Smooth muscle cell (in vitro differentiated cells): ENCODE results near the gene RAE1. TPM values are rescaled to one million over a fixed set of nuclear protein-coding genes. Genes with fewer than 3 reads are reported as not detected.
"Not testable (repeated sequence)": the region's sequence is repeated elsewhere in the genome, so short reads cannot be mapped to it uniquely, and the experiment has no call there.

Source experiments
- DNase-seq: peaks from one replicate; lab custom pipeline; 2025; ENCODE audit not compliant: unreplicated experiment; lab: John Stamatoyannopoulos, UW
- H2AFZ ChIP-seq: fragments of 200-600 bp; sonication (generic); 2 replicates; pipeline ENCODE4 v1.6.0; 2016; ENCODE audit warnings: antibody characterized with exemption, low read depth, mild to moderate bottlenecking
- H3F3A ChIP-seq: fragments of 200-600 bp; sonication (generic); 2 replicates; pipeline ENCODE4 v1.6.0; 2017; ENCODE audit warnings: antibody characterized with exemption, low read depth
- H3K27ac ChIP-seq: fragments of 200-600 bp; sonication (generic); 2 replicates; pipeline ENCODE4 v1.5.1; 2016; ENCODE audit warnings: low read depth, mild to moderate bottlenecking
- H3K27me3 ChIP-seq: fragments of 200-600 bp; sonication (generic); 2 replicates; pipeline ENCODE4 v1.6.1; 2016; ENCODE audit warnings: low read depth, mild to moderate bottlenecking
- H3K36me3 ChIP-seq: fragments of 200-600 bp; sonication (generic); 2 replicates; pipeline ENCODE4 v1.5.1; 2016; ENCODE audit warnings: low read depth
- H3K4me1 ChIP-seq: fragments of 200-600 bp; sonication (generic); 2 replicates; pipeline ENCODE4 v1.5.1; 2016; ENCODE audit warnings: low read depth
- H3K4me2 ChIP-seq: fragments of 200-600 bp; sonication (generic); 2 replicates; pipeline ENCODE4 v1.6.0; 2016; ENCODE audit warnings: mild to moderate bottlenecking
- H3K4me3 ChIP-seq: fragments of 200-600 bp; sonication (generic); 2 replicates; pipeline ENCODE4 v1.5.1; 2016; ENCODE audit warnings: mild to moderate bottlenecking
- H3K79me2 ChIP-seq: fragments of 200-600 bp; sonication (generic); 2 replicates; pipeline ENCODE4 v1.6.0; 2016; ENCODE audit warnings: low read depth, mild to moderate bottlenecking
- H3K9ac ChIP-seq: fragments of 200-600 bp; sonication (generic); 2 replicates; pipeline ENCODE4 v1.6.0; 2016; ENCODE audit warnings: low read depth
- H3K9me3 ChIP-seq: fragments of 200-600 bp; sonication (generic); replicated peaks from 2 replicates; pipeline ENCODE4 v1.5.1; 2016; ENCODE audit warnings: low read depth
- H4K20me1 ChIP-seq: fragments of 200-600 bp; sonication (generic); 2 replicates; pipeline ENCODE4 v1.6.0; 2016; ENCODE audit warnings: low read depth
- CTCF ChIP-seq: fragments of 200-600 bp; sonication (generic); IDR thresholded peaks from 2 replicates; pipeline ENCODE4 v1.5.1; 2017; ENCODE audit warnings: borderline replicate concordance, mild to moderate bottlenecking, antibody characterized with exemption; ENCODE audit not compliant: insufficient read depth, poor library complexity, severe bottlenecking
- WGBS: methylation state at CpG from one replicate; pipeline ENCODE4 v1.1.7; 2016; ENCODE audit warnings: low lambda C conversion rate; 5-methylcytosine and 5-hydroxymethylcytosine counted together
- polyA plus RNA-seq: library from polyadenylated mRNA; unstranded; fragments of >200 nt; fragmentation: Nextera tagmentation; extraction: Ambion mirVana; gene quantifications from 2 replicates; pipeline ENCODE4 v1.2.1, GENCODE V29; 2016
- total RNA-seq: library from RNA; depleted of rRNA; stranded (reverse); fragments of >200 nt; gene quantifications from 2 replicates; pipeline ENCODE4 v1.2.3, GENCODE V29; 2014

Gene RAE1
- total and polyA plus RNA-seq, 2 experiments from 2014 or later, result 34.9 to 53.5 TPM

DNA sequence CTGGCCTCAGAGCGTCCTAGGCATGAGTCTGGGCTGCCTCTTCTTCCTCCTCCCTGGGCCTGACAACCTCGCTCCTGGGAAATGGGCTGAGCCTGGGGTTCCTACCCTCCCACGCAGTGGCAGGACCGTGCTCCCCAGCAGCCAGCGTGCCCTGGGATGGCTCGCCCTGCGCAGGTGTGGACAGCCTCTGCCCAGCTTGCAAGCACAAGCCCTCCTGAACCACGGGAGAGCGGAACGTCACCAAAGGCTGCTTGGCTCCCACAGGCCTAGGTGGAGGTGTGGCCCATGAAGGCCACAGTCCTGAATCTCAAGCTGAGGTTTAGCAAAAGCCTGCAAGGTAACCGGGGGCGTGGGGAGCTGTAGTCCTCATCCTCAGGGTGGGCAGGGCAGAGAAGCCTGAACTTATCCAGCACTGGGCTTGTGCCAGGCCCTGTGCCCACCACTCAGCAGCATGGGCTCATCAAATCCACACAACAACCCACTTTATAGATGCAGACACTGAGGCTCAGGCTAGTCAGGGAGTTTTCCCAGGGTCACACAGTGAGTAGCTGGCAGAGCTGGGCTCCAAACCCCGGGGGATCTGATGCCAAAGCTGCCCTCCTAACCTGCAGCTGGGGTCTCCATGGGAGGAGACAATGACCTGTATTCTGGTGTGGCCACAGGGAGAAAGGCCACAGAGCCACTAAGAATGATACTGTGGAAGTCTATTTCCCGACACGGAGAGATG, 65.4 kb downstream of the RAE1 start:
- Histone ChIP-seq H3K27me3 (no peaks in the 10 kb centered on the region), H3K9ac (no peak overlapping the region), H3K79me2 (no peaks in the 10 kb centered on the region), H4K20me1 (no peaks in the 10 kb centered on the region), H2AFZ (no peak overlapping the region), H3K4me2 (no peak overlapping the region), H3K4me1 (no peaks in the 10 kb centered on the region), H3K4me3 (no peak overlapping the region), H3K9me3 (no peaks in the 10 kb centered on the region), H3K36me3 (no peaks in the 10 kb centered on the region), H3K27ac (no peak overlapping the region), H3F3A (no peaks in the 10 kb centered on the region)
- WGBS, result 92% methylated on average over 15 of the region's 15 CpGs
- DNase-seq, result no peak
- TF ChIP-seq CTCF, result no peak

DNA sequence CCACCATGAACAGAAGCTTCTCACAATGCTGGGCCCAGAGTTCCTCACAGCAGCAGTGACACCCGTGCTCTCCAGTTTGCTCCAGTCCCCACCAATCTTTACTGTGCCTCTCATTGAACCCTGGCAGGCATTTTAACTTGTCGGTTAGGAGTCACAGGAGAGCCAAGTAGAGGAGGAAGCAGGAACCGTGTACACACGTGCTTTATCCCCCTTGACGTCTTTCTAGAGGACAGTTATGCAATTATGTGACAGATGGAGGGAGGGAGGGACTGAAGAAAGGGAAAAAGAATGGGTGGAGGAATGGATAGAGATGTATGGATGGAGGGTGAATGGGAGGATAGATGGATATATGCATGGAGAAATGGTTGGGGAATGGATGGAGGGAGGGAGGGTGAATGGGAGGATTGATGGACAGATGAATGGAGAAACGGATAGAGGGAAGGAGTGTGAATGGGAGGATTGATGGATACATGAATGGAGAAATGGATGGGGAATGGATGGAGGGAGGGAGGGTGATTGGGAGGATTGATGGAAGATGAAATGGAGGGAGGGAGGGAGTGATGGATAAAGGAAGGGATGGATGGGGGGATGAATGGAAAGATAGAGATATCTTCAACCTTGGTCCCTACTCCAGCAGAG, 66.1 kb downstream of the RAE1 start:
- H3K79me2 ChIP-seq, result no peaks in the 10 kb centered on the region
- no peaks in the 10 kb centered on the region for H3K9me3 ChIP-seq
- no peak overlapping the region for H3K4me2 ChIP-seq
- H3K4me3 ChIP-seq, result no peak overlapping the region
- H3K27me3 ChIP-seq, result no peaks in the 10 kb centered on the region
- no peak for DNase-seq
- H2AFZ ChIP-seq, result no peak overlapping the region
- no peak for TF ChIP-seq CTCF
- no peaks in the 10 kb centered on the region for H4K20me1 ChIP-seq
- 82% methylated on average over 5 of the region's 6 CpGs for WGBS
- no peak overlapping the region for H3K9ac ChIP-seq
- no peaks in the 10 kb centered on the region for H3F3A ChIP-seq
- no peaks in the 10 kb centered on the region for H3K36me3 ChIP-seq
- H3K27ac ChIP-seq, result no peak overlapping the region
- no peaks in the 10 kb centered on the region for H3K4me1 ChIP-seq

DNA sequence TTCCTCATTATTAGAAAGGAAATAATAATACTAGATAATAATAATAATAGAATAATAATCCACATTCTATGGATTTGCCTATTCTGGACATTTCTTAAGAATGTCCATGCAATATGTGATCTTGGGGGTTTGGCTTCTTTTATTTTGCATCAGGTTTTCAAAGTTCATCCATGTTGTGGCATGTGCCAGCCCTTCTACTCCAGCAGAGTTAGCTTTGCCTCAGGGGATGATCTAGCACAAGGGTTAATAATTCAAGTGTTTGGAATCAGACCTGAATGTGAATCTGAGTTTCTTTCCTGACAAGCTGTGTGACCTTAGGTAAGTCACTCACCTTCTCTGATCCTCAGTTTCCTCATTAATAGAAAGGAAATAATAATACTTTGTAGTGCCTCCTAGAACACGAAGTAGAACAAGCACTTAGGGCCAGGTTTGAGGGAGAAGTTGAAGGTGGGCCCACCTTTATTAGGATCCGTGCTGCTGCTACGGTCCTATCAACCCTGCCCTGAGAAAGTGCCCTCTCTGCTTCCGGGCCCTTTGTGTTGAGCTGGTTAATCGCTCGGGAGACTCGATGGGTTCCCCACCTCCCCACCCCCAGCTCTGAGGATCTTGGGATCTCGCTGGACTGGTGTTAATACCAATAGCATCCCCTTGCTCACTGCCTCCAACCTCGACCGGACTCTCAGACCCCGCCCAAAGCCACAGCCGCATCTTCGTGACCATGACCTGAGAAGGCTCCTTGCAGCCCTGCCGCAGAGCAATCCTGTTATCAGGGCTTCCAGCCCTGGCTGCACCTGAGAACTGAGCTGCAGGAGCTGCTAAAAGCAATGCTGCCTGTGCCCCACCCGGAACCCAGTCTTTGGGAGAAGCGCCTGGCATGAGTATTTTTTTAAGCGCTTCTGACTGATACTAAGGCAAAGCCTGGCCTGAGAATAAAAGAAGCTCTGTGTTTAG, 67.0 kb downstream of the RAE1 start:
- Histone ChIP-seq H3F3A (no peaks in the 10 kb centered on the region), H3K27ac (no peak overlapping the region), H3K4me3 (no peak overlapping the region), H3K36me3 (no peaks in the 10 kb centered on the region), H3K9ac (no peak overlapping the region), H3K27me3 (no peaks in the 10 kb centered on the region), H2AFZ (no peak overlapping the region), H3K9me3 (no peaks in the 10 kb centered on the region), H3K4me2 (no peak overlapping the region), H3K79me2 (no peaks in the 10 kb centered on the region), H3K4me1 (no peaks in the 10 kb centered on the region), H4K20me1 (no peaks in the 10 kb centered on the region)
- WGBS, result 83% methylated on average over 17 of the region's 17 CpGs
- no peak for TF ChIP-seq CTCF
- DNase-seq, result no peak

GRCh38 chr20:57419479-57419878, 68.4 kb downstream of the RAE1 start:
- H3K4me3 ChIP-seq, H3K36me3 ChIP-seq, H3K27ac ChIP-seq, H3K9me3 ChIP-seq, H3F3A ChIP-seq, H4K20me1 ChIP-seq, H2AFZ ChIP-seq, H3K4me1 ChIP-seq, H3K9ac ChIP-seq, H3K79me2 ChIP-seq, DNase-seq, H3K4me2 ChIP-seq, H3K27me3 ChIP-seq: not testable (repeated sequence)
- WGBS, result 96% methylated on average over 4 of the region's 4 CpGs
